HepG2 (cell line): ENCODE data around the gene ZCCHC3. TPM values are rescaled to one million over a fixed set of nuclear protein-coding genes. Genes with fewer than 3 reads are reported as not detected.

ENCODE experiments used
- ADNP ChIP-seq: sonication (generic); formaldehyde crosslinking; IDR thresholded peaks from 2 replicates; pipeline ENCODE4 v1.4.0; 2020; ENCODE audit warnings: missing genetic modification reagents
- CAMTA2 ChIP-seq: sonication (generic); formaldehyde crosslinking; IDR thresholded peaks from 2 replicates; pipeline ENCODE4 v1.4.0; 2020; ENCODE audit warnings: mild to moderate bottlenecking, missing genetic modification reagents, borderline replicate concordance
- CREBL2 ChIP-seq: sonication (generic); formaldehyde crosslinking; IDR thresholded peaks from 2 replicates; pipeline ENCODE4 v1.8.1; 2023; ENCODE audit warnings: missing genetic modification reagents, mild to moderate bottlenecking, borderline replicate concordance
- KAT8 ChIP-seq: IDR thresholded peaks from 2 replicates; pipeline ENCODE4 v1.6.1; 2016; ENCODE audit warnings: missing genetic modification reagents, missing compliant biosample characterization
- KDM2A ChIP-seq: sonication (generic); formaldehyde crosslinking; IDR thresholded peaks from 2 replicates; pipeline ENCODE4 v1.4.0; 2020; ENCODE audit warnings: low read depth, missing genetic modification reagents, borderline replicate concordance
- MYPOP ChIP-seq: sonication (generic); formaldehyde crosslinking; IDR thresholded peaks from 2 replicates; pipeline ENCODE4 v1.8.1; 2023; ENCODE audit warnings: mild to moderate bottlenecking, moderate library complexity, missing genetic modification reagents
- SOX5 ChIP-seq: IDR thresholded peaks from 2 replicates; pipeline ENCODE4 v1.6.1; 2016; ENCODE audit warnings: borderline replicate concordance
- ZFP90 ChIP-seq: sonication (generic); formaldehyde crosslinking; IDR thresholded peaks from 2 replicates; pipeline ENCODE4 v1.8.0; 2022; ENCODE audit warnings: missing genetic modification reagents, mild to moderate bottlenecking, inconsistent platforms, borderline replicate concordance
- ZNF691 ChIP-seq: sonication (generic); formaldehyde crosslinking; IDR thresholded peaks from 2 replicates; pipeline ENCODE4 v1.4.0; 2020; ENCODE audit warnings: missing genetic modification reagents, low read depth, mild to moderate bottlenecking, borderline replicate concordance
- polyA plus RNA-seq, 8 experiments: library from polyadenylated mRNA; depleted of rRNA in 3 of 8; stranded (reverse) in 7 of 8; unstranded in 1 of 8; fragments of >200 nt; fragmentation: Illumina TruSeq in 4 of 8; extraction: Trizol in 4 of 8; gene quantifications; 2 replicates each; pipeline versions ENCODE4 v1.2.1 to v1.2.3, GENCODE V29; 2011 to 2016; ENCODE audit warnings: low read depth in 4 of 8, missing spikeins in 1 of 8, mixed read lengths in 1 of 8; ENCODE audit not compliant: insufficient read depth in 1 of 8
- total RNA-seq, 5 experiments: library from RNA; depleted of rRNA; stranded (reverse); fragments of >200 nt; fragmentation: Illumina TruSeq; extraction: Trizol; gene quantifications; 2 replicates each; pipeline ENCODE4 v1.2.3, GENCODE V29; 2016; ENCODE audit warnings: low read depth in 1 of 5
- TF ChIP-seq, protein P1 (sequence below): sonication (generic); formaldehyde crosslinking; IDR thresholded peaks from 2 replicates; pipeline ENCODE4 v1.8.0; 2022; ENCODE audit warnings: mild to moderate bottlenecking, missing genetic modification reagents, borderline replicate concordance
- TF ChIP-seq, protein P2 (sequence below): sonication (generic); formaldehyde crosslinking; IDR thresholded peaks from 2 replicates; pipeline ENCODE4 v1.4.0; 2020; ENCODE audit warnings: missing genetic modification reagents, borderline replicate concordance
- TF ChIP-seq, protein P3 (sequence below), 2 experiments: fragments of 450-650 bp in 1 of 2; sonication (generic) in 1 of 2; formaldehyde crosslinking in 1 of 2; IDR thresholded peaks; 2 replicates each; pipeline versions ENCODE4 v1.6.1 to v1.8.0; 2016 to 2022; ENCODE audit warnings: antibody characterized with exemption in 1 of 2, mild to moderate bottlenecking in 1 of 2, missing genetic modification reagents in 1 of 2

The ZCCHC3 gene
- total and polyA plus RNA-seq, 2 of the 13 experiments (the other 11 are each of a cell fraction or from before 2014, with no cell fraction given) = 46.6 to 63.0 TPM

DNA sequence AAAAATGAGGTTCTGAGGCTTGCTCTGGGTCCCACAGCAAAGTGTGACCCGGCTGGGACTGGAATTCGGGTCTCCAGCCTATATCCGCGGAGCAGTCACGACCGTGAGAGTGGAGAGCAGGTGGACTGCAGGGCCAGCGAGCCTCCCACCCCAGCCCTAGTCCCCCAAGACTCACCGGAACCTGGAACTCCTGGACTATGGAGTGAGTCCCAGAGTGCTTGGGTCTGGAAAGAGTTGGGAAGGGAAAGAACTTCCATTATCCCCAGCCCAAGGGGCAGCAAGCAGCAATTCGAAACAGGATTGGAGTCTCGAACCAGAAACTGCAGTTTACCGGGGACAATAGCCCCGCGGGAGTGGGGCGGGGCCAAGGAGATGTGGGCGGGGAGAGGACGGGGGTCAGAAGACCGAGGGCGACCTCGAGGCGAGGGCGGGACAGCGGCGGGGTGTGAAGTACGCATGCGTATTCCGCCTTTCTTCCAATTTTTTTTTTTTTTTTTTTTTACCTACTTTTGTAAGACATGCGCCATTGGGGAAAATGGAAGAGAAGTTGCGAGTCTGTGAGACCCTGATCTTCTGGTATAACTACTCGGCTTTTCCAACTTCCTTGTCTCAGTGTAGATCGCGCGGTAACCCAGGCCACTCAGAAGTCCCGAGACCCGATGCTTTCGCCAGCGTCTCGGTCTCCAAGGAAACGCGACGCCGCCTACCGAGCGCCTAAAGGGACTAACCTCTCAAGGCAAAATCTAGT lies 7.1 kb upstream of the ZCCHC3 start, which contains the start of gene C20orf96 (continued):
- TF ChIP-seq, protein P1, sequence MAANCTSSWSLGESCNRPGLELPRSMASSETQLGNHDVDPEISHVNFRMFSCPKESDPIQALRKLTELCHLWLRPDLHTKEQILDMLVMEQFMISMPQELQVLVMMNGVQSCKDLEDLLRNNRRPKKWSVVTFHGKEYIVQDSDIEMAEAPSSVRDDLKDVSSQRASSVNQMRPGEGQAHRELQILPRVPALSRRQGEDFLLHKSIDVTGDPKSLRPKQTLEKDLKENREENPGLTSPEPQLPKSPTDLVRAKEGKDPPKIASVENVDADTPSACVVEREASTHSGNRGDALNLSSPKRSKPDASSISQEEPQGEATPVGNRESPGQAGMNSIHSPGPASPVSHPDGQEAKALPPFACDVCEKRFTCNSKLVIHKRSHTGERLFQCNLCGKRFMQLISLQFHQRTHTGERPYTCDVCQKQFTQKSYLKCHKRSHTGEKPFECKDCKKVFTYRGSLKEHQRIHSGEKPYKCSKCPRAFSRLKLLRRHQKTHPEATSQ (CRISPR knock-in tag) = 0 out of 2 replicates have a peak, but pooled peaks have one; percentile 55
- TF ChIP-seq CAMTA2 (CRISPR knock-in tag) (no peak), ZFP90 (peak; percentile 66), KDM2A (CRISPR knock-in tag) (peak; percentile 32; the same call in 1 of the 2 replicates), MYPOP (no peak; the same call in 1 of the 2 replicates), CREBL2 (CRISPR knock-in tag) (peak; percentile 61; the same call in 1 of the 2 replicates), SOX5 (CRISPR knock-in tag) (peak; percentile 52; the same call in 1 of the 2 replicates), KAT8 (CRISPR knock-in tag) (peak; percentile 50; the same call in 1 of the 2 replicates), ADNP (CRISPR knock-in tag) (0 out of 2 replicates have a peak, but pooled peaks have one; percentile 59), ZNF691 (peak; percentile 36; the same call in 1 of the 2 replicates)
- TF ChIP-seq, protein P2, sequence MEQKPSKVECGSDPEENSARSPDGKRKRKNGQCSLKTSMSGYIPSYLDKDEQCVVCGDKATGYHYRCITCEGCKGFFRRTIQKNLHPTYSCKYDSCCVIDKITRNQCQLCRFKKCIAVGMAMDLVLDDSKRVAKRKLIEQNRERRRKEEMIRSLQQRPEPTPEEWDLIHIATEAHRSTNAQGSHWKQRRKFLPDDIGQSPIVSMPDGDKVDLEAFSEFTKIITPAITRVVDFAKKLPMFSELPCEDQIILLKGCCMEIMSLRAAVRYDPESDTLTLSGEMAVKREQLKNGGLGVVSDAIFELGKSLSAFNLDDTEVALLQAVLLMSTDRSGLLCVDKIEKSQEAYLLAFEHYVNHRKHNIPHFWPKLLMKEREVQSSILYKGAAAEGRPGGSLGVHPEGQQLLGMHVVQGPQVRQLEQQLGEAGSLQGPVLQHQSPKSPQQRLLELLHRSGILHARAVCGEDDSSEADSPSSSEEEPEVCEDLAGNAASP = 0 out of 2 replicates have a peak, but pooled peaks have one; percentile 24
- TF ChIP-seq, protein P3, sequence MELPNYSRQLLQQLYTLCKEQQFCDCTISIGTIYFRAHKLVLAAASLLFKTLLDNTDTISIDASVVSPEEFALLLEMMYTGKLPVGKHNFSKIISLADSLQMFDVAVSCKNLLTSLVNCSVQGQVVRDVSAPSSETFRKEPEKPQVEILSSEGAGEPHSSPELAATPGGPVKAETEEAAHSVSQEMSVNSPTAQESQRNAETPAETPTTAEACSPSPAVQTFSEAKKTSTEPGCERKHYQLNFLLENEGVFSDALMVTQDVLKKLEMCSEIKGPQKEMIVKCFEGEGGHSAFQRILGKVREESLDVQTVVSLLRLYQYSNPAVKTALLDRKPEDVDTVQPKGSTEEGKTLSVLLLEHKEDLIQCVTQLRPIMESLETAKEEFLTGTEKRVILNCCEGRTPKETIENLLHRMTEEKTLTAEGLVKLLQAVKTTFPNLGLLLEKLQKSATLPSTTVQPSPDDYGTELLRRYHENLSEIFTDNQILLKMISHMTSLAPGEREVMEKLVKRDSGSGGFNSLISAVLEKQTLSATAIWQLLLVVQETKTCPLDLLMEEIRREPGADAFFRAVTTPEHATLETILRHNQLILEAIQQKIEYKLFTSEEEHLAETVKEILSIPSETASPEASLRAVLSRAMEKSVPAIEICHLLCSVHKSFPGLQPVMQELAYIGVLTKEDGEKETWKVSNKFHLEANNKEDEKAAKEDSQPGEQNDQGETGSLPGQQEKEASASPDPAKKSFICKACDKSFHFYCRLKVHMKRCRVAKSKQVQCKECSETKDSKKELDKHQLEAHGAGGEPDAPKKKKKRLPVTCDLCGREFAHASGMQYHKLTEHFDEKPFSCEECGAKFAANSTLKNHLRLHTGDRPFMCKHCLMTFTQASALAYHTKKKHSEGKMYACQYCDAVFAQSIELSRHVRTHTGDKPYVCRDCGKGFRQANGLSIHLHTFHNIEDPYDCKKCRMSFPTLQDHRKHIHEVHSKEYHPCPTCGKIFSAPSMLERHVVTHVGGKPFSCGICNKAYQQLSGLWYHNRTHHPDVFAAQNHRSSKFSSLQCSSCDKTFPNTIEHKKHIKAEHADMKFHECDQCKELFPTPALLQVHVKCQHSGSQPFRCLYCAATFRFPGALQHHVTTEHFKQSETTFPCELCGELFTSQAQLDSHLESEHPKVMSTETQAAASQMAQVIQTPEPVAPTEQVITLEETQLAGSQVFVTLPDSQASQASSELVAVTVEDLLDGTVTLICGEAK (IDR thresholded peaks at IDR 0.05) = no peak
- TF ChIP-seq, protein P3 (CRISPR knock-in tag; IDR thresholded peaks at IDR 0.05) = no peak
